HG03521 (cell line): Measurements from ENCODE around the gene MYO10.

Experiments used
- ATAC-seq: cut with Tn5 transposase; IDR thresholded peaks from one replicate; pipeline ENCODE4 v1.9.1; 2021; ENCODE audit warnings: mild to moderate bottlenecking, moderate library complexity; ENCODE audit not compliant: unreplicated experiment

The MYO10 gene

DNA sequence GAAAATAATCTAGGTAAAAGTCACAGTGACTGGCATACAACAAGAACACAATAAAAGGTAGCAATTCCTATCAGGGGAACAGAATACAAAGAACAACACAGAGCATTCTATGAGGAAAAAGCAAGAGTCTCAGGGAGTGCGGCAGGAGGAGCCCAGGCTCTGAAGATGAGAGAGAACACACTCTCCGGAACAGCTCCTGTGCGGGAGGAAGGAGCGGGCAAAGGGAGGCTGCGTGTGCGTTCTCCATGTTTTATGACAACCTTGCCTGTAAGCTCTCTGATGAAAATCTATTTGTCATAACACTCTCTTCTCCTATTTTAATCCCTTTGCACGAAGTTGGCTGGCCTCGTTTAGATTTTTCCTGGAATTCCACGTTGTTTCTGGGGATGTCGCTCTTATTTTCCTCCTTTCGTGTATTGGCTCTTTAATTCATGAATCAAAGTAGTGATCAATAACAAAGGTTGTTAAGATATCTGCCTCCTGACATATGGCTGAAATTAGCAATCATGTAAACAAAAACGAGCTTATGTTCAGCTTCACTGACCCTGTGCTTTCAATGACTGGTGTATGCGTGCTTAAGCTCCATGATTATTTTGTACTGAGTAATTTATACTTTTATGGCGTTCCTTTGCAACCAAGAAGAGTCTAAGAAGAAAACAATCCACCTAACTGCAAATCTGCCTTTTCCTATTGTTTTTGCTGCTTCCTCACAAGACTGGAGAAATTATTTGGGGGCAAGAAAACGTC lies 109.5 kb downstream of the MYO10 start:
- ATAC-seq = no peak

DNA sequence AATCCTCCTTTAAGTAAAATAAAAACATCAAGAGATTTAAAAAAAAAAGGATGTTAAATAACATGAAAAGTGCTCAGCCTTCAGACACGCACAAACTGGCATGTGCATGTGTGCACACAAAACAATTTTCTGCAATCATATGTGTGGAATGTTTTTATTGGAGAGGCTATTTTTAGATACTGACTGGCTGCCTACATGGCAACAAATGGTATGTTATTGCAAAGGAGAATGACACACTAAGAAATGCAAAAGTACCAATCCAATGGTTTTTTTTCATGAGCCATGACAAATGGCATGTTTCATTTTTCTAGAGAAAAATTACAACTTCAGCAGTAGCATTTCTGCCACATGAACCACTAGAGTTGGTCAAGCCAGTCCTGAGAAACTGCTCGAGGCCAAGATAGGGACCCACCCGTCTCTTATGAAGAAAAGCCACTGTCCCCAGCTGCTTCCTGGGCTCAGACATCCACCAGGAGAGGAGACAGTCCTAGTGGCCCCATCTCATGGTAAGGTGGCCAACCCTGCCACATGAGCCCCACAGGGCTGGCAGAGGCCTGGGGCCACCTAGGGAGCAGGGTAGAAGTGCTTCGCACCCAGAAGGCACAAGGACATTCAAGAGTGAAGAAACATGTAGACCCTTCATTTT lies 116.4 kb downstream of the MYO10 start:
- ATAC-seq = no peak

DNA sequence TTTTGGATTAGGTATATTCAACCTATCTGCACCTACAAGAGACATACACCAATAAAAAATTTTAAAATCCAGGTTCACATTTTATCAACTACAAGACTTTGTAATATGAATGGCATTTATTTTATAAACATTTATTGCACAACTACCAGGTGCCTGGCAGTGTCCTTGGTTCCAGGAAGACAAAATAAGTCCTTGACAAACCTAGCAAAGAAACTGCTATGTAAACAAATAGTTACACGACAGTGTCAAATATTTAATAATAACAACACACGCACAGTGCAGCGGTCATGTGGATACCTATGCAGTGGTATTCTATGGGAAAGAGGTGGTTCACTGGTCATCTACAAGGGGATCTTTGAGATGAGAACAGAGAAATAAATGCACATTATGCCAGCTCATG lies 120.7 kb downstream of the MYO10 start:
- ATAC-seq = no peak

DNA sequence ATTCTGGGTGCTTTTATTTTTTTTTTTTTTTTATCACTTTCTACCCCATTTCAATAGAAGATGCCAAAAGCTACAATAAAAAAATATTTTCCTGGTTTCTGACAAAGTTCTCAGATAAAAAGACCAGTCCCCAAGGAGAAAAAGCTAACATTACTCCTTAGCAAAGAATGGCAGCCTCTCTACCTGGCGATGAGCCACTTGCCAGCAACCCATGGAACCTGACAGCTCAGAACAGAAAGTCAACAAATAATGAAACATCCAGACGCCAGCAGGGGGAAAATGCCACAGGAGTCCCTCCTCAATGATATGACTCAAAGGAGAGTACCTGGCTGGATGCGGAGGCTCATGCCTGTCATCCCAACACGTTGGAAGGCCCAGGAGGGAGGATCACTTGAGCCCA lies 123.2 kb downstream of the MYO10 start:
- no peak for ATAC-seq

DNA sequence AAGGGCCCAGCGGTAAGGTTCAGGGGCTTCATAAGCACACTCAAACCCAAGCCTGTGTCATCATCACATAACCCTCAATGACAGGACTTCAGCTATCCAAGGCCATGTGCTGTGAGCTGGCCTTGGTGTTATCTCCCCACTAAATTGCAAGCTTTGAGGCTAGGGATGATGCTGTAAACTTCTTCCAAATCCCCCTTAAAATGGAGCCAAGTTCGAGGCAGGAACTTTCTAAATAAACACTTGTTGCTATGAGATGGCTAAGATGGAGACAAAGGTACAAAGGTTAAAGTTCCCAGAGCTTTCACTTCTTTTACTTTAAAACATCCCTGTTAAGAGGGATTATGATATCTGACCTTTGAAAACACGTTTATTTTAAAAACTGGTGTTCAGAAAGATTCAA lies 123.6 kb downstream of the MYO10 start:
- no peak for ATAC-seq

DNA sequence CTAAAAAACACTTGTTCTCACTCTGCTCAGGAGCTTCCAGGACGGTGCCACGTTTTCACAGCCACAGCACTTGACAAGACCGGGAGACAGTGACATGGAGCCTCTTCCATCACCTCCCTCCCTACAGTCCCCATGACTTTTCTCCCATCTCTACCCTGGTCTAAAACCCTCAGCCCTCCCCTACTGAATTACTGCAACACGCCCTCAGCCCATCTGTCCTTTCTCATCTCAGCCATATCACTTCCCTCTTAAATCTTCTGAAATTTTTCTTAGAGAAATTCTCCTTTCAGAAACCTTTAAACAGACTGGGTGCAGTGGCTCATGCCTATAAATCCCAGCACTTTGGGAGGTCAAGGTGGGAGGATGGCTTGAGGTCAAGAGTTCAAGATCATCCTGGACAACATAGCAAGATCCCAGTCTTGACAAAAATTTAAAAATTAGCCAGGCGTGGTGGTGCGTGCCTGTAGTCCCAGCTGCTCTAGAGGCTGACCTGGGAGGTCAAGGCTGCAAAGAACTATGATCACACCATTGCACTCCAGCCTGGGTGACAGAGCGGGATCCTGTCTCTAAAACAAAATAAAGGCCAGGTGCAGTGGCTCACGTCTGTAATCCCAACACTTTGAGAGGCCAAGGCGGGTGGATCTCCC lies 125.8 kb downstream of the MYO10 start:
- no peak for ATAC-seq

DNA sequence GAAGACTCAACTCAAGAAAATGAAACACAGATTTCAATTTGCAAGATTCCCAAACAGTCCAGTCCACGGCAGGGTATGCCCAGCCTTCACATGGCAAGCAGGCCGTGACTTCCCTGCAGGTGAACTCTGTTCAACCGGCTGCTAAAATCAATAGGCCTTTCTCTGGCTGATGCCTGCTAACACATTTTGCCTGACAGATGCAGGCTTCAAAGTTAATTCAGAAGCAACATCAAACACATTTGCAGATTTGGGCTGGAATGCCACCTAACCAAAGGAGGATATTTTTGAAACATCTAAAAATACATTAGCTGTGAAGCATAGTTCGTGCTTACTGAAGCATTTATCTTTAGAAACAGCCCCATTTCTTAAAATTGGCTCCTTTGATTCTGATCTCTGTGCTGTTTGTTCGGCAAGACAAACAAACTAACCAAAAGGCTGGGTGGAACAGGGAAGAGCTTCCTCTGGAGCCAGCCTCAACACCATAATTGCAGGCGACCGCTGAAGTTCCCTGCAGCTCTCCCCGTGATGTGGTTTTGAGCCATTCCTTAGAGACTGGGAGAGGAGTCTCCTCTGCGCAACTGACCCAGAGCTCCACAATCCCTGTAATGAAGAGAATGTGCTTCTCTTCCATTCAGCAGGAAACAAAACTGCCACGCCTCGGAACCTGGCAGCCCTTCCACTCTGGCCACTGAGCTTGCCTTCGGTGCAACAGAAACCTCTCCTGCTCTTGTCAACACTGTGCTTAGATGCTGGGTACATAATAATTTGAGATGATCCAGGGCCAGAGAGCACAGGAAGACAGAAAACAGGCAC lies 126.5 kb downstream of the MYO10 start:
- no peak for ATAC-seq

DNA sequence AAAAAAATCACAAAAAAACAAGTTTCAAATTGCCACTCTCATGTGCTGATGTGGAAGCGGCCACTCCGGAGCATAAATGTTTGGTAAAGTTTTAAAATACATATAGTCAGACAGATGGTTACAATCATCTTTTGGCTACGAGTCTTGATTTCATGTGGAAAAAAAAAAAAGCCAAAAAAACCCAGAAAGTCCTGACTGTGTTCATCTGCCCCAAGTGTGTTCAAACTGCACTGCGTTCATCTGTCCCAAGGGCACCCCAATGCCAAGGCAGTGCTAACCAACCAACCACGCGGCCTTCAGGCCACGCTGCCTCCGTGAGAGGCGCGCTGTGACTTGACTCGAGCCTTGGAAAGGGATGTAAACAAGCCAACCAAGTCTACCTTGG lies 127.1 kb downstream of the MYO10 start:
- ATAC-seq = no peak

DNA sequence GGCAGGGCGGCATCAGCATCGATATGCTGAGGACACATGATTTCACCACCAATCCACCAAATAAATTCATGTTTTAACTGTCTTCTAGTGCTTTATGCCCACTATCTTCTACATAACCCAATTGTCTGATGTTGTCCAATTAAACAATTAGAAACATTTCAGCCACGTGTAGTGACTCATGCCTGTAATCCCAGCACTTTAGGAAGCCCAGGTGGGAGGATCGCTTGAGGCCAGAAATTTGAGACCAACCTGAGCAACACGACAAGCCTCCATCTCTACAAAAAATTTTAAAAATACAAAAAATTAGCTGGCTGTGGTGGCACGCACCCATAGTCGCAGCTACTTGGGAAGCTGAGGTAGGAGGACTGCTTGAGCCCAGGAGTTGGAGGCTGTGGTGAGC lies 128.1 kb downstream of the MYO10 start:
- ATAC-seq = no peak

DNA sequence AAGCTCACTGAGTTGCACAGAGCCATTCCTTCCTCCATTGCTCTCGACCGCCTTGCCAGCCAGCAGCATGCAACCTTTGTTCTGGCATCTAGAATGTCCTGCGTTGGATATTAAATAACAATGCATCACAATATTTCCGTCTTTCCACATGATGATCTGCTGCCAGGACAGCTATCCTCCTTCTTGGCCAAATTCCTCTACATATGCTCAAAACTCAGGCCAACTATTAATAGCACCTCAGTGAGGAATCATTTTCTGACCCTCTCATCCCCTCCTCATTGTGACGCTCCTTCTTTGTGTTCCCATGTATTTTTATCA lies 128.6 kb downstream of the MYO10 start:
- ATAC-seq = no peak

DNA sequence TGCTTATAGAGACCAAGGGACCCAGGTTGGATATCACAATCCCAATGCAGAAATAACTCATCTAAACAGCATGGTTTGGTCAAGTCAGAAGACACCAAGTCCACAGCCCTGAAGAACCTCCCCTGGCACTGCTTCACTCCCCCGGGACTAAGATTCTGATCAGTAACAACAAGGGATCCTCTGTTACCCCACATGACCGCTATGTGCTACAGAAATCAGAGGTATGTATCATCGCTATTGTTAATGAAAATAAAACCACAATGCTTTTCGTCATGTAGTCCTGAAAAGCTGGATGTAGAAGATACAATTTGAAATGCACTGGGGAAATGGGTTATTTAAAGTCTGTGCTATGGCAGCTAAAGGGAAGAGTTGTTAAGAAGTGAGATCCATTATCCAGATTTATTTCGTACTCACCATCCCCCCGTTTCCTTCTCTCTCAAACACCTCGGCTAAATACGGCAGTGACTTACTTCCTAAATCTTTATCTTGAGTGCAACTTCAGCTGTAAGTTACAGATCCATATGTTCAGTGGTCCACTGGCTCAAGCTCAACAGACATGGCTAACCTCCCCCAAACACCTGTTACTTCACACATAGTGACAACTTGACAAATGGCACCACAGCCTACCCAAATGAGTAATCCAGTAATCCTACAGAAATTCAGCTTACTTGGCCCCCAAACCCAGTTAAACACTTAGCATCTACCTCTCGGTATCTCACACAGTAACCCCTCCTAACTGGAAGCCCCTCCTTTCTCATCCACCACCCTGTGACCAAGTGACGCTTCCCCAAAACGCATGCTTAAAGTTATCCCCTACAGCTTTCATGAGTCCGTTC lies 129.2 kb downstream of the MYO10 start:
- ATAC-seq = no peak

DNA sequence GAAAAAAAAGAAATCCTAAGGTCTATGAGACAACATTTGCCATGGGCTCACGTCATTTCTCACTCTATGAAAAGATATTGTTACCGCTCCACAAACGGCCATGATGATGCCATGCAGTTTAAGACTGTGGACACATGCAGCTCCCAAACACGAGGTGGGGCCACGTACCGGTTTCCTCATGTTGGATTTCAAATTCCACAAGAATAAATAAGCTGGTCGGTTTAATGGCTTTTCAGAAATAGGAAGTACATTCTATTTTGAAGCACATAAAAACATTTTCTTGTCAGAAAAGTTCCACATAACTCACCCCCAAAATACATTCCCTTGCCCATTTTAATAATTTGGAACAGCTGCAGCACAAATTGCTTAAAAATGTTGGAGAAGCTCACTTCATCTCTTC lies 130.6 kb downstream of the MYO10 start:
- no peak for ATAC-seq

DNA sequence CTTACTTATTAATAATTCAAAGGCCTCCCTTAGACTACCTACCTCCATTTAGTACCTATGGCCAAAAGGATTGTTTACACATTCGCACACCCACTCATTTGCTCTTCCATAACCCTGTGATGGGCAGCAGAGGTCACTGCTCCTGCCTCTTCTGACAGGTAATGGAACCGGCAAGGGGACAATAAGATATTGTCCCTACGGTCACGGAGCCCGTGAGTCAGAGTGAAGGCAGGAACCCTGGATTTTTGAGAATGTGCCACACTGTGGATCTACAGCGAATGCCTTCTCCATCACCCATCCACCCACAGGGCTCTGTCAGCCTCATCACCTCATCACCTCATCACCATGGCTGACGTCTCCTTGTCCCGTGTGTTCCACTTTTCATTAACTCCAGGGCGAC lies 132.3 kb downstream of the MYO10 start:
- no peak for ATAC-seq

DNA sequence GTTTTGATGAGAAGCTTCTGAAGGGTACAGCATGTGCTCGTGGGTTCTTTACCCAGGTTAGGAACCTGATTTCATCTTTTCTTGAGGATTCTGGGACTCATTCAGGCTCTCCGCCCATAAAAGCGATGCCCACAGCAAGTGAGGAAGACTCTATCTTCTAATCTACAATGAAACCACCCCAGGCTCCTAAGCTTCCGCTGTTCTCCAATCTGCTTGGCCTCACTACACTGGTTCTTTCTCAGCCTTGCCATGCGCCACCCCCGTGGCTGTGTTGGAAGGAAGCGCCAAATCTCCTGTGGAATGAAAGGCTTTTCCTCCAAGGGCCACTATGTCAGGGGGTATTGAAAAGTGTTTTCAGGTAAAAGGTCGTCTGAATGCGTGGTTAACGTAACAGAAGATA lies 135.6 kb downstream of the MYO10 start:
- no peak for ATAC-seq

DNA sequence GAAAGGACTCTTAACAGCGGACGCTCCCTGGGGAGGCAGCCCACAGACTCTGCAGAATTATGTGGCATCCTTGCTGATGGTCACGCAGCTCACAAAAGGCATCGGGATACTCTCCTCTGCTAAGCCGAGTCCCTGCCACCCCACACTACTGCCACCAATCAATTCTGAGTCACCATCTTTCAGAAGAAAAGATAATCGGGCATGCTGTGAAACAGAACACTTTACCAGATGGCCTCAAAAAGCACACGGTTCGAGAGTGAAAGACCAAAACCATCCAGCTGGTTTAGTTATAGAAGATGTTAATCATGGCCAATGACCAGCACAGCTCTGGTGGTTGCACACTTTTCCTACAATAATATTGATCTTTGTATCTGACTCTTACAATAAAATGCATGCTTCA lies 136.3 kb downstream of the MYO10 start:
- no peak for ATAC-seq

DNA sequence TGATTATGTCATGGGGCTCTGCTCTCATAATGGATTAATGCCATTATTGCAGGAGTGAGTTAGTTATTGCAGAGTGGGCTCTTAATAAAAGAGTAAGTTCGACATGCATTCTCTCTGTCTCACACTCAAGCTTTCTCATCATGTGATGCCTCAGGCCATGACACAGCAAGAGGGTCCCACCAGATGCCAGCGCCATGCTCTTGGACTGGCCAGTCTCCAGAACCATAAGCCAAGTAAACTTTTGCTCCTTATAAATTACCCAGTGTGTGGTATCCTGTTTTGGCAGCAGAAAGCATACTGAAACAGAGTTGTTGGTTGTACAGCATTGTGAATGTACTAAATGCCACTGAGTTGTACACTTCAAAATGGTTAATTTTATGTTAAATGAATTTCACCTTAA lies 138.1 kb downstream of the MYO10 start:
- ATAC-seq = no peak

DNA sequence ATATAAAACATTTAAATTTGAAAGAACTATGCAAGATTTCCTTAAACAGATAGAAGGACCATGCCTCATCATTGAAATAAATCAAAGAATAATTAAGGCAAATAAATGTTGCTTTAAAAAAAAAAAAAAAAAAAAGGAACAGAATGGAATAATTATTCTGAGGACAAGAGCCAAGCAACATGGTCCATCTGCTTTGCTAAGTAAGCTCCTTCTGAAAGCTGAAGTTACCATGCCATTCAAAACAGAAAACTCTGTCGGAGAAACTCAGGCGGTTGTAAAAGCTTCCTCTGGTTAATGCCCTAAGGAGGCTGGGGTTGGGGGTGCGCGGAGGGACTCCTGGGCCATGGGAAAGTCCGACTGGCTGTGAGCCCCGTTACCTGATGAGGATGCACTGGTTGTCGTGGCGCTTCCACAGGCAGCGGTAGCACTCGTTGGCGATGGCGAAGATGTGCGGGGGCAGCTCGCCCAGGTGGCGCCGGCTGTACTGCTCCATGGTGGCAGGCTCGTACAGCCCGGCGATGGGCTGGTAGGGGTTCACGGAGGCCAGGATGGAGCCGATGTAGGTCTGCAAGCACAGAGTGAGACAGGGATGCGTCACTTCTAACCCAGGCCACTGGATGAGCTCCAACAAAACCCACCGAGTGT lies 141.7 kb downstream of the MYO10 start:
- ATAC-seq = no peak

DNA sequence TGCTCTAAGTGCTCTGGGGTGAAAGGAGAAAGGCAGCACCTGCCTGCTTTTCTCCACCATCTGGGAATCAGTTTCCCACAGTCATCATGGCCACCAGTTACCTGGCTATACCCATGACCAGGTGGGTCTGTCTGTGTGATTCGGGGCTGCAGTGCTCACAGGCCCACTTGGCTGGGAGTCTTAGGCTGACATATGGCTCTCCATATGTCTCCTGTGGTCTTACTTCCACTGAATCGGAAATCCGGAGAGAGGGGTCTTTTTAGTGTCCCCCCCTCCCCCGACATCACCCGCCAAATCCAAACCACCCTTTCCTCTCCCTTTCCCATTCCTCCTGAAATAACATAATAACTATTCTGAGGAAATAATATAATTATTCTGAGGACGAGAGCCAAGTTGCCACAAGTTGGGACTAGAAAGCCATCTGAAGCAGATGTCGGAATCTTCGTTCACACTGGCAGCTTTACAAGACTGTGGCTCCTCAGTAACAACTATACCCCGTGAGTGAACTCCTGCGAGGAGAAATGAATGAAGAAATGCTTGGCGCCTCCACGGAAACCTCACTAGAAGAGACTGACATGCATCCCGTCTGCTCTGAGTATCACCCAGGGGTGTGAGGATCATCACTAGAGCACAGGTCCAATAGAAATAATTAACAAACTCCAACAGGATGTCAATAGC lies 143.4 kb downstream of the MYO10 start:
- ATAC-seq = no peak

DNA sequence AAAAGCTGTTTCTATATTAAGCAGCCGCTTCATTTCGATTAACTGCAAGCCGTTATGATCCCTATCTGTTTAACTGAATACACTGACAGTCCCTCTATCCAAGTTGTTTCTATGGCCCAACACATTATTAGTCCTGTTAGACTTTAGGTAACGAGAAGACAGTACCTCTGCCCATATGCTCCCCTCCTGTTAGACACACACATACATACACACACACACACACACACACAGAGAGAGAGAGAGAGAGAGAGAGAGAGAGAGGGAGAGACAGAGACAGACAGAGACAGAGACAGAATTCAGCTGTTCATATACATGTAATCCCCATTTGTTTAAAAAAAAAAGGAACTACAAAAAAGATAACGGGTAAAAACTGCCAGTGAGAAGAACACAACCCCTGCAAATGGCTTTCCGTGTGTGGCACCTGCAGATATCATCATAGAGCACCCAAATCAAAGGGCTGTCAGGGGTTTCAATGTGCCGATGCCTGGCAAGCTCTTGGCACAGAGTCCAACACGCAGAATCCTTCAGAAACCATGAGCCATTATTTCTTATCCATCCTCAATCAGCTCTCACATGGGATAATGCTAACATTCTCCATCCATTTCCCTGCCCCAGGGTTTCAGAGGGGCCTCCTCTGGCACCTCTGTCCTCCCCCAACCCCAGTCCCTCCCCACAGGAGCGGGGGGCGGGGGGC lies 144.0 kb downstream of the MYO10 start:
- ATAC-seq = no peak
